HEK293 (cell line): ENCODE results near the gene SKIC3.

Source experiments
- CTCF ChIA-PET: fragments of 350-600 bp; formaldehyde crosslinking; extraction: SDS; loops from one replicate; lab custom pipeline; 2021; ENCODE audit warnings: antibody characterized with exemption; lab: Yijun Ruan, JAX
- POLR2A ChIA-PET: fragments of 300-600 bp; formaldehyde crosslinking; extraction: SDS; loops from one replicate; lab custom pipeline; 2020; ENCODE audit warnings: antibody characterized with exemption, inconsistent platforms; lab: Yijun Ruan, JAX
- H3K27ac ChIP-seq: fragments of 200-500 bp; sonication (Bioruptor generic); 2 replicates; pipeline ENCODE4 v1.5.1; 2014; ENCODE audit warnings: low read depth, low read length, control low read depth, inconsistent platforms; ENCODE audit errors: extremely low read depth
- H3K36me3 ChIP-seq, 2 experiments: fragments of 200-500 bp in 1 of 2; sonication (Bioruptor generic) in 1 of 2; 1 replicate in 1 of 2; 2 replicates in 1 of 2; pipeline ENCODE4 v1.5.1; 2014 to 2017; ENCODE audit warnings: inconsistent platforms in 2 of 2, low read length in 2 of 2; ENCODE audit not compliant: control insufficient read depth in 2 of 2, insufficient read depth in 1 of 2
- H3K4me1 ChIP-seq: fragments of 200-500 bp; sonication (Bioruptor generic); 2 replicates; pipeline ENCODE4 v1.5.1; 2014; ENCODE audit warnings: mild to moderate bottlenecking, low read length, inconsistent platforms; ENCODE audit not compliant: control insufficient read depth, insufficient read depth
- H3K4me3 ChIP-seq: 2 replicates; pipeline ENCODE4 v1.5.1; 2011; ENCODE audit warnings: low read depth, mild to moderate bottlenecking, control low read depth, low read length, moderate library complexity
- H3K9me3 ChIP-seq: fragments of 200-500 bp; sonication (Bioruptor generic); 2 replicates; pipeline ENCODE4 v1.5.1; 2014; ENCODE audit warnings: low read depth, low read length, inconsistent platforms; ENCODE audit not compliant: control insufficient read depth, insufficient read depth
- BCL11A ChIP-seq: fragments of 450-650 bp; formaldehyde crosslinking; IDR thresholded peaks from 2 replicates; pipeline ENCODE4 v1.5.1; 2016; ENCODE audit warnings: low read depth, missing biosample characterization, missing genetic modification characterization
- FEZF1 ChIP-seq: fragments of 450-650 bp; formaldehyde crosslinking; IDR thresholded peaks from 2 replicates; pipeline ENCODE4 v1.5.1; 2016; ENCODE audit warnings: missing biosample characterization, missing genetic modification characterization
- GFI1B ChIP-seq: fragments of 450-650 bp; formaldehyde crosslinking; IDR thresholded peaks from 2 replicates; pipeline ENCODE4 v1.5.1; 2016; ENCODE audit warnings: missing biosample characterization, missing genetic modification characterization
- GLI4 ChIP-seq: fragments of 450-650 bp; formaldehyde crosslinking; IDR thresholded peaks from 2 replicates; pipeline ENCODE4 v1.5.1; 2016; ENCODE audit warnings: missing biosample characterization, missing genetic modification characterization
- GLIS2 ChIP-seq: fragments of 450-650 bp; formaldehyde crosslinking; IDR thresholded peaks from 2 replicates; pipeline ENCODE4 v1.5.1; 2016; ENCODE audit warnings: missing biosample characterization, missing genetic modification characterization
- MZF1 ChIP-seq: fragments of 450-650 bp; formaldehyde crosslinking; IDR thresholded peaks from 2 replicates; pipeline ENCODE4 v1.5.1; 2017; ENCODE audit warnings: missing biosample characterization, missing genetic modification characterization, borderline replicate concordance
- SALL2 ChIP-seq: fragments of 450-650 bp; formaldehyde crosslinking; IDR thresholded peaks from 2 replicates; pipeline ENCODE4 v1.5.0; 2017; ENCODE audit warnings: missing biosample characterization, mild to moderate bottlenecking, missing genetic modification characterization, borderline replicate concordance
- SETDB1 ChIP-seq: IDR thresholded peaks from one replicate; pipeline ENCODE4 v1.6.1; 2017; ENCODE audit warnings: mild to moderate bottlenecking, low read length, moderate library complexity, mixed read lengths; ENCODE audit not compliant: insufficient read length
- ZNF302 ChIP-seq: fragments of 450-650 bp; formaldehyde crosslinking; IDR thresholded peaks from 2 replicates; pipeline ENCODE4 v1.5.1; 2016; ENCODE audit warnings: missing biosample characterization, missing genetic modification characterization, low read depth
- ZNF341 ChIP-seq: fragments of 450-650 bp; formaldehyde crosslinking; IDR thresholded peaks from 2 replicates; pipeline ENCODE4; 2016; ENCODE audit warnings: low read depth, missing biosample characterization, missing genetic modification characterization
- ZNF394 ChIP-seq: fragments of 450-650 bp; formaldehyde crosslinking; IDR thresholded peaks from 2 replicates; pipeline ENCODE4 v1.5.1; 2016; ENCODE audit warnings: missing biosample characterization, missing genetic modification characterization, mild to moderate bottlenecking, moderate library complexity, borderline replicate concordance
- ZNF404 ChIP-seq: fragments of 450-650 bp; formaldehyde crosslinking; IDR thresholded peaks from 2 replicates; pipeline ENCODE4 v1.5.1; 2017; ENCODE audit warnings: missing biosample characterization, missing genetic modification characterization
- ZNF48 ChIP-seq: fragments of 450-650 bp; formaldehyde crosslinking; IDR thresholded peaks from 2 replicates; pipeline ENCODE4 v1.5.1; 2016; ENCODE audit warnings: missing biosample characterization, missing genetic modification characterization
- ZNF529 ChIP-seq: fragments of 450-650 bp; formaldehyde crosslinking; IDR thresholded peaks from 2 replicates; pipeline ENCODE4 v1.5.1; 2017; ENCODE audit warnings: missing genetic modification characterization, missing biosample characterization; ENCODE audit not compliant: insufficient replicate concordance
- ZNF571 ChIP-seq: fragments of 450-650 bp; formaldehyde crosslinking; IDR thresholded peaks from 2 replicates; pipeline ENCODE4 v1.5.0; 2017; ENCODE audit warnings: missing biosample characterization, missing genetic modification characterization
- ZNF658 ChIP-seq: fragments of 450-650 bp; formaldehyde crosslinking; IDR thresholded peaks from 2 replicates; pipeline ENCODE4; 2016; ENCODE audit warnings: missing biosample characterization, missing genetic modification characterization
- ZNF701 ChIP-seq: fragments of 450-650 bp; formaldehyde crosslinking; IDR thresholded peaks from 2 replicates; pipeline ENCODE4 v1.5.1; 2016; ENCODE audit warnings: missing biosample characterization, missing genetic modification characterization
- ZNF76 ChIP-seq: fragments of 450-650 bp; formaldehyde crosslinking; IDR thresholded peaks from 2 replicates; pipeline ENCODE4; 2016; ENCODE audit warnings: low read depth, missing biosample characterization, missing genetic modification characterization, borderline replicate concordance
- ZSCAN23 ChIP-seq: fragments of 450-650 bp; formaldehyde crosslinking; IDR thresholded peaks from 2 replicates; pipeline ENCODE4 v1.5.1; 2016; ENCODE audit warnings: missing biosample characterization, missing genetic modification characterization
- ZSCAN30 ChIP-seq: fragments of 450-650 bp; IDR thresholded peaks from 2 replicates; pipeline ENCODE4 v1.5.1; 2018; ENCODE audit warnings: missing biosample characterization, mild to moderate bottlenecking, missing genetic modification characterization, moderate library complexity
- ZXDB ChIP-seq: fragments of 450-650 bp; formaldehyde crosslinking; IDR thresholded peaks from 2 replicates; pipeline ENCODE4 v1.5.1; 2016; ENCODE audit warnings: missing biosample characterization, missing genetic modification characterization
- TF ChIP-seq, protein P1 (sequence below): fragments of 450-650 bp; formaldehyde crosslinking; IDR thresholded peaks from 2 replicates; pipeline ENCODE4 v1.5.1; 2016; ENCODE audit warnings: missing biosample characterization, missing genetic modification characterization
- TF ChIP-seq, protein P2 (sequence below): fragments of 450-650 bp; formaldehyde crosslinking; IDR thresholded peaks from 2 replicates; pipeline ENCODE4 v1.5.1; 2016; ENCODE audit warnings: missing biosample characterization, missing genetic modification characterization
- TF ChIP-seq, protein P3 (sequence below): fragments of 450-650 bp; formaldehyde crosslinking; IDR thresholded peaks from 2 replicates; pipeline ENCODE4 v1.5.1; 2016; ENCODE audit warnings: missing biosample characterization, missing genetic modification characterization
- TF ChIP-seq, protein P4 (sequence below): fragments of 450-650 bp; formaldehyde crosslinking; IDR thresholded peaks from 2 replicates; pipeline ENCODE4 v1.5.1; 2016; ENCODE audit warnings: missing biosample characterization, missing genetic modification characterization, borderline replicate concordance
- TF ChIP-seq, protein P5 (sequence below): fragments of 450-650 bp; formaldehyde crosslinking; IDR thresholded peaks from 2 replicates; pipeline ENCODE4 v1.5.1; 2016; ENCODE audit warnings: missing biosample characterization, missing genetic modification characterization

Gene SKIC3

DNA sequence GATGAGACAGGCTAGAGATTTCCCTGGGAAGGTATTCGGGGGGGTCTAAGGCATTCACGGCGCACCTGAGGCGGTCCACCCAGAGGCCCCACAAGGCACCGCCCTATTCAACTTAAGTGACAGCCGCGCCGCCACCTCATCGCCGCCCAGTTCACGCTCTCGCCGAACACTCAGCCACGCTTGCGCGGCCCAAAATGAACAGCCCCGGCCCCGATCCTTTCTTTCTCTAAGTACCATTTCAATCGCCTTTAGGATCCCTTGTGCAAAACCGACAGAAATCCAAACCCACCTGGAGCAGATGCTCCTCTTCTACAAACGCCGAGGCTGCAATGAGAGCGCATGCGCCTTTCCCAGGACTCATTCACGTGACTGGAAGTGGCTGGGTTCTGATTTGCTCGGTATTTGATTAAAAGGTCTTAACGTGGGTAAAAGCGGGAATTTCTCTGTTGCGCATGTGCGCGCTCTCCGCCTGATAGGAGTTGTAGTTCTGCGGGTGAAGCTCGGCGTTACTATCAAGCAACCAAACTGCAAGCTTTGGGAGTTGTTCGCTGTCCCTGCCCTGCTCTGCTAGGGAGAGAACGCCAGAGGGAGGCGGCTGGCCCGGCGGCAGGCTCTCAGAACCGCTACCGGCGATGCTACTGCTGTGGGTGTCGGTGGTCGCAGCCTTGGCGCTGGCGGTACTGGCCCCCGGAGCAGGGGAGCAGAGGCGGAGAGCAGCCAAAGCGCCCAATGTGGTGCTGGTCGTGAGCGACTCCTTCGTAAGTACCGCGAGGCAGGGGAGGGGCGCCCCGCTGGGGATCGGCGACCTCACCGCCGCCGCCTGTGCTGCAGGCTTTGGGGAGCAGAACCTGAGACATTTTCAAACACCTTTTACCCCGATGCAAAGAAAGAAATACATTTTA, at the start of gene SKIC3, which contains the start of gene ARSK:
TSS of gene SKIC3 (minus strand) at position 331 of the 902 bp plus-strand sequence. CDS start 7,827 bp downstream, outside the sequence.
TSS of gene ARSK (plus strand) at position 455 of the 902 bp plus-strand sequence. CDS start at position 633, 178 bp downstream.
- peaks cover 2% of the 10 kb centered on the region; the same call in 1 of the 2 replicates for H3K4me1 ChIP-seq
- peak within 1 kb of the TSS; percentile 89 for H3K4me3 ChIP-seq
- ChIA-PET POLR2A (interaction anchor here (0.6 to 1.2 kb wide), 6 partner anchors 9 to 377 kb away, joined by 3 to 8 read pairs (median 5); partner anchors contain the start of gene RFESD), CTCF (interaction anchor here (0.5 to 0.7 kb wide), 3 partner anchors 223 to 1411 kb away, joined by 3 read pairs; no protein-coding TSS in a partner anchor)
- peak within 1 kb of the TSS; percentile 87 for H3K27ac ChIP-seq
- no peaks in the 10 kb centered on the region for H3K9me3 ChIP-seq
- H3K36me3 ChIP-seq, result peaks cover 7 to 16% of the 10 kb centered on the region in 2 experiments
- TF ChIP-seq, protein P1, sequence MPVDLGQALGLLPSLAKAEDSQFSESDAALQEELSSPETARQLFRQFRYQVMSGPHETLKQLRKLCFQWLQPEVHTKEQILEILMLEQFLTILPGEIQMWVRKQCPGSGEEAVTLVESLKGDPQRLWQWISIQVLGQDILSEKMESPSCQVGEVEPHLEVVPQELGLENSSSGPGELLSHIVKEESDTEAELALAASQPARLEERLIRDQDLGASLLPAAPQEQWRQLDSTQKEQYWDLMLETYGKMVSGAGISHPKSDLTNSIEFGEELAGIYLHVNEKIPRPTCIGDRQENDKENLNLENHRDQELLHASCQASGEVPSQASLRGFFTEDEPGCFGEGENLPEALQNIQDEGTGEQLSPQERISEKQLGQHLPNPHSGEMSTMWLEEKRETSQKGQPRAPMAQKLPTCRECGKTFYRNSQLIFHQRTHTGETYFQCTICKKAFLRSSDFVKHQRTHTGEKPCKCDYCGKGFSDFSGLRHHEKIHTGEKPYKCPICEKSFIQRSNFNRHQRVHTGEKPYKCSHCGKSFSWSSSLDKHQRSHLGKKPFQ (tag by site-specific recombination), result no peak
- TF ChIP-seq ZNF76 (tag by site-specific recombination), result peak; percentile 81
- TF ChIP-seq ZNF48 (tag by site-specific recombination), result no peak
- peak; percentile 90 for TF ChIP-seq MZF1 (tag by site-specific recombination)
- peak; percentile 65 for TF ChIP-seq FEZF1 (tag by site-specific recombination)
- TF ChIP-seq BCL11A (tag by site-specific recombination), result no peak; the same call in 1 of the 2 replicates
- 0 out of 2 replicates have a peak, but pooled peaks have one; percentile 19 for TF ChIP-seq GLI4 (tag by site-specific recombination)
- peak; percentile 83 for TF ChIP-seq GLIS2 (tag by site-specific recombination)
- TF ChIP-seq, protein P2, sequence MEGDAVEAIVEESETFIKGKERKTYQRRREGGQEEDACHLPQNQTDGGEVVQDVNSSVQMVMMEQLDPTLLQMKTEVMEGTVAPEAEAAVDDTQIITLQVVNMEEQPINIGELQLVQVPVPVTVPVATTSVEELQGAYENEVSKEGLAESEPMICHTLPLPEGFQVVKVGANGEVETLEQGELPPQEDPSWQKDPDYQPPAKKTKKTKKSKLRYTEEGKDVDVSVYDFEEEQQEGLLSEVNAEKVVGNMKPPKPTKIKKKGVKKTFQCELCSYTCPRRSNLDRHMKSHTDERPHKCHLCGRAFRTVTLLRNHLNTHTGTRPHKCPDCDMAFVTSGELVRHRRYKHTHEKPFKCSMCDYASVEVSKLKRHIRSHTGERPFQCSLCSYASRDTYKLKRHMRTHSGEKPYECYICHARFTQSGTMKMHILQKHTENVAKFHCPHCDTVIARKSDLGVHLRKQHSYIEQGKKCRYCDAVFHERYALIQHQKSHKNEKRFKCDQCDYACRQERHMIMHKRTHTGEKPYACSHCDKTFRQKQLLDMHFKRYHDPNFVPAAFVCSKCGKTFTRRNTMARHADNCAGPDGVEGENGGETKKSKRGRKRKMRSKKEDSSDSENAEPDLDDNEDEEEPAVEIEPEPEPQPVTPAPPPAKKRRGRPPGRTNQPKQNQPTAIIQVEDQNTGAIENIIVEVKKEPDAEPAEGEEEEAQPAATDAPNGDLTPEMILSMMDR, result peak; percentile 63
- no peak for TF ChIP-seq ZNF404 (tag by site-specific recombination)
- no peak for TF ChIP-seq ZNF701 (tag by site-specific recombination)
- TF ChIP-seq ZXDB (tag by site-specific recombination), result peak; percentile 64
- no peak for TF ChIP-seq ZNF529 (tag by site-specific recombination)
- no peak for TF ChIP-seq ZSCAN23
- TF ChIP-seq, protein P3, sequence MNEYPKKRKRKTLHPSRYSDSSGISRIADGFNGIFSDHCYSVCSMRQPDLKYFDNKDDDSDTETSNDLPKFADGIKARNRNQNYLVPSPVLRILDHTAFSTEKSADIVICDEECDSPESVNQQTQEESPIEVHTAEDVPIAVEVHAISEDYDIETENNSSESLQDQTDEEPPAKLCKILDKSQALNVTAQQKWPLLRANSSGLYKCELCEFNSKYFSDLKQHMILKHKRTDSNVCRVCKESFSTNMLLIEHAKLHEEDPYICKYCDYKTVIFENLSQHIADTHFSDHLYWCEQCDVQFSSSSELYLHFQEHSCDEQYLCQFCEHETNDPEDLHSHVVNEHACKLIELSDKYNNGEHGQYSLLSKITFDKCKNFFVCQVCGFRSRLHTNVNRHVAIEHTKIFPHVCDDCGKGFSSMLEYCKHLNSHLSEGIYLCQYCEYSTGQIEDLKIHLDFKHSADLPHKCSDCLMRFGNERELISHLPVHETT, result 0 out of 2 replicates have a peak, but pooled peaks have one; percentile 7
- TF ChIP-seq ZNF571 (tag by site-specific recombination), result no peak
- peak; percentile 76; the same call in 1 of the 2 replicates for TF ChIP-seq ZSCAN30
- peak; percentile 72 for TF ChIP-seq ZNF394 (tag by site-specific recombination)
- peak; percentile 96 for TF ChIP-seq GFI1B (tag by site-specific recombination)
- TF ChIP-seq SALL2 (tag by site-specific recombination), result no peak
- TF ChIP-seq, protein P4, sequence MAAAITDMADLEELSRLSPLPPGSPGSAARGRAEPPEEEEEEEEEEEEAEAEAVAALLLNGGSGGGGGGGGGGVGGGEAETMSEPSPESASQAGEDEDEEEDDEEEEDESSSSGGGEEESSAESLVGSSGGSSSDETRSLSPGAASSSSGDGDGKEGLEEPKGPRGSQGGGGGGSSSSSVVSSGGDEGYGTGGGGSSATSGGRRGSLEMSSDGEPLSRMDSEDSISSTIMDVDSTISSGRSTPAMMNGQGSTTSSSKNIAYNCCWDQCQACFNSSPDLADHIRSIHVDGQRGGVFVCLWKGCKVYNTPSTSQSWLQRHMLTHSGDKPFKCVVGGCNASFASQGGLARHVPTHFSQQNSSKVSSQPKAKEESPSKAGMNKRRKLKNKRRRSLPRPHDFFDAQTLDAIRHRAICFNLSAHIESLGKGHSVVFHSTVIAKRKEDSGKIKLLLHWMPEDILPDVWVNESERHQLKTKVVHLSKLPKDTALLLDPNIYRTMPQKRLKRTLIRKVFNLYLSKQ (tag by site-specific recombination), result no peak
- TF ChIP-seq ZNF658 (tag by site-specific recombination), result no peak
- peak; percentile 98 for TF ChIP-seq ZNF341 (tag by site-specific recombination)
- TF ChIP-seq, protein P5, sequence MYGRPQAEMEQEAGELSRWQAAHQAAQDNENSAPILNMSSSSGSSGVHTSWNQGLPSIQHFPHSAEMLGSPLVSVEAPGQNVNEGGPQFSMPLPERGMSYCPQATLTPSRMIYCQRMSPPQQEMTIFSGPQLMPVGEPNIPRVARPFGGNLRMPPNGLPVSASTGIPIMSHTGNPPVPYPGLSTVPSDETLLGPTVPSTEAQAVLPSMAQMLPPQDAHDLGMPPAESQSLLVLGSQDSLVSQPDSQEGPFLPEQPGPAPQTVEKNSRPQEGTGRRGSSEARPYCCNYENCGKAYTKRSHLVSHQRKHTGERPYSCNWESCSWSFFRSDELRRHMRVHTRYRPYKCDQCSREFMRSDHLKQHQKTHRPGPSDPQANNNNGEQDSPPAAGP (tag by site-specific recombination), result 0 out of 2 replicates have a peak, but pooled peaks have one; percentile 50
- TF ChIP-seq SETDB1, result peak; percentile 13
- TF ChIP-seq ZNF302, result no peak
